GM11168 (cell line): ENCODE data around the gene BOK.
"Not testable (repeated sequence)": the region's sequence is repeated elsewhere in the genome, so short reads cannot be mapped to it uniquely, and the experiment has no call there.

Experiments
- in situ Hi-C: fragments of 300-500 bp; cut with MboI; formaldehyde crosslinking; loops from one replicate; pipeline ENCODE4 v1.12.0; 2022; ENCODE audit warnings: low sequenced_read_pairs; ENCODE audit not compliant: unreplicated experiment

Gene BOK

DNA sequence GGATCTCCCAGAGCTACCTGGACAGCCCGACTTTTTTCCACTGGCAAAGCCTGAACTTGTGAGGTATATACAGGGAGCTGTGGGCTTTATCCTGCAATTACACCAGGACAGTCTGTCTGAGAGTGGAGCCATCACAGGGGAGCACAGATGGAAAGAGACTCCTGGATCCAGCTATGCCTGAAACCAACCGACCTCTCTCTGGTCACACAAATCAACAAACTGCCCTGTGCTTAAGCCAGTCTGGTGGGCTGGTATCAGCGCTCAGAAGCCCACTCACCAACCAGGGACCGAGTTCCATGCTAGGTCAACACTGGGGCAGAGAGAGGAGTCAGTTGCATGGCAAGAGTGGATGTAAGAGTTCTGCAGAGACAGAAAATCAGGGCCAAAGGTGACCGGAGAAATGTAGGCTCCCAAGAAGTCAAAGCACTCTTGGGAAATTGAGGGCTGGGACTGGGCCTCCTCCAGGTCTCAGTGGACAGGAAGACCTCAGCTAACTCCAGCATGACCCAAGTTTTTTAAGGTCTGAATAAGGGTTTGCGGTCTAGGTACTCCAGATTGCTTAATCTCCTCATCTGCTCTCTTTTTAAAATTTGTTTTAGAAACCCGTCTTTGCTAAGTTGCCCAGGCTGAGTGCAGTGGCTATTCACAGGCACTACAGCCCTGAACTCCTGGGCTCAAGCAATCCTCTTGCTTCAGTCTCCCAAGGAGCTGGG is 3.8 kb upstream of the BOK start:
- in situ Hi-C loops = no loop called here

DNA sequence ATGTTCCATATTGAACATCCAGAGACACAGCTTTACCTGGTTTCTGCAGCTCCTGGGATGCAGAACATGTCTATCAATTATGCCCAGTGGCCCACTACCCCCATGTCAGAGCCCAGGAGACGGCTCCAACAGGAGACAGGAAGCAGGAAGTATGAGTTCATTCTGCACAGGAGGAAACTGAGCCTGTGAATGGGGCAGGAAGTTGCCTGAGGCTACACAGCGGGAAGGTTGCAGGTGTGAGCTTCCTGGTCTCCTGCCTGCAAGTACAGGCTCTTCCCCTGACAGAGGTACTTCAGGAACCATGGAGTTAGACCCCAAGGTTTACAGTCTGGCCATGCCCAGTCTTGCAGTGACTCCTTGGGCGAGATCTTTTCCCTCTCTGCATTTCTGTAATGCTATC is 2.8 kb upstream of the BOK start:
- in situ Hi-C loops = no loop called here

DNA sequence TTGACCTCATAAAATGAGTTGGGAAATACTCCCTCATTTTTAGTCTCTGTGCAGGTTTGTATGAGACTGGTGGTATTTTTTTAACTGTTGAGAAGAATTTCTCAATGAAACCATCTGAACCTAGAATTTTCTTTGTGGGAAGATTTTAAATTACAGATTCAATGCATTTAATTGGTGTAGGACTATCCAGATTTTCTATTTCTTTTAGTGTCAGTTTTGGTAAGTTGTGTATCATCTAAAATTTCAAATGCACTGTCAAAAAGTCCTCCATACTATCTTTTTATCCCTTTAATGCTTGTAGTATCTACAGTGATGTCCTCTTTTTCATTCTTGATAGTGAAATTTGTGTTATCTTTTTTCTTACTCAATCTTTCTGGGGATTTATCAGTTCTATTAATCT is 1.8 kb upstream of the BOK start:
- in situ Hi-C loops = no loop called here

DNA sequence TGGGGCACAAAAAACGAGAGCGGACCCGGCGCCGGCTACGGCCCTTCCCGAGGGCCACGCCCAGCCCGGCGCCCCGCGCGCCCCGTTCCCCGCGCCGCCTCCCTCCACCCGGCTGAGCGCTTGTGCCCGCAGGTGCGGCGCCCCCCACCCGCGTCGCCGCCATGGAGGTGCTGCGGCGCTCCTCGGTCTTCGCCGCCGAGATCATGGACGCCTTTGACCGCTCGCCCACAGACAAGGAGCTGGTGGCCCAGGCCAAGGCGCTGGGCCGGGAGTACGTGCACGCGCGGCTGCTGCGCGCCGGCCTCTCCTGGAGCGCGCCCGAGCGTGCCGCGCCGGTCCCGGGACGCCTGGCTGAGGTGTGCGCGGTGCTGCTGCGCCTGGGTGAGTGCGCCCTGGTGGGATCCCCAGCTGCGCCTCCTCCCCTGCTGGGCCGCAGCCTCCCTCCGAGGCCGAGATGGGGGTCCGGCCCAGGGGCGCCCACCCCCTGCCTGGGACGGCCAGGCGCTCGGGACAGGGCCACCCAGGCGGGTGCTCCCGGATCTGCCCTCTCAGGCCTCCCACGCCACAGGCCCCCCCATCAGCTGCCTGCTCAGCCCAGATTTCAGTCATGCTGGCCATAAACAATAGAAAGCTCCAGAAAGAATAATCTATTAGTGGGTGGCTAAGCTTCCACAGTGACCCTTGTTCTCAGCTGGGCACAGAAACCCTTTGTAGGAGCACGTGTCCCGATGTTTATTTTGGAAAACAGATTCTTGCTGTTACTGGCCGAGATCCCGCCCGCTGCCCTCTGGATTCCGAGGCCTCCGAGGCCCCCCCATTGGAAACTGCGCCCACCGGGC is 997 bp downstream of the BOK start:
- in situ Hi-C loops = no loop called here

DNA sequence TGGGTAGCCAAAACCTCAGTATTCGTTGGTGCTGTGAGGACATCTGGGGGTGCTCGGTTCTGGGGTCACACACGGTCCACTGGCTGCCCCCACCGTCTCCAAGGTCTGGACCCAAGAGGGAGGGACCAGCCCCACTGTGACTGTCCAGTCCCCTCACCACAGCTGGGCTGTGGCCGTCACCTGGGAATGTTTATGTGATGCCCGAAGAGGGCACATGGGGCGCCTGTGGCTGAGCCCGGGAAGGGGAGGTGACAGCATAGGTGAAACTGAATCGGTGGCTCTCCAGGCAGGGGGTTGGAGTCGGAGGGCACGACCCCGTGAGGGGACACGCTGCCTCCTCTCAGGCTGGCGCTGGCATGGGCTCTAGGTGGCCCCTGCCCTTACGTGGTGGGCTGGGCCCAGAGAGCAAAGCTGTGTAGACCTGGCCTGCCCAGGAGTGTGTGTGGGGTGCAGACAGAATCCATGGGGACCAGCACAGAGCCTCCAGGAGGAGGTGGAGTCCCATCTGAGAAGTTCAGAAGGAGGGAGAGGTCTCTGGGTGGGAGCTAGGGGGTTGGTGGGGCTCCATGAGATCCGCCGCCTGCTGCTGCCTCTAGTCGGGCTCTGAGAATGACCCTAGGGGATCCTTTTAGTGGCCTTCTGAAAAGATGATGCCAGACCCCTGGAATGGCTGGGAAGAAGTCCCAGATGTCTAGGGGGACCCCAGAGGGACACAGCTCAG is 1.8 kb downstream of the BOK start:
- in situ Hi-C loops = no loop called here

DNA sequence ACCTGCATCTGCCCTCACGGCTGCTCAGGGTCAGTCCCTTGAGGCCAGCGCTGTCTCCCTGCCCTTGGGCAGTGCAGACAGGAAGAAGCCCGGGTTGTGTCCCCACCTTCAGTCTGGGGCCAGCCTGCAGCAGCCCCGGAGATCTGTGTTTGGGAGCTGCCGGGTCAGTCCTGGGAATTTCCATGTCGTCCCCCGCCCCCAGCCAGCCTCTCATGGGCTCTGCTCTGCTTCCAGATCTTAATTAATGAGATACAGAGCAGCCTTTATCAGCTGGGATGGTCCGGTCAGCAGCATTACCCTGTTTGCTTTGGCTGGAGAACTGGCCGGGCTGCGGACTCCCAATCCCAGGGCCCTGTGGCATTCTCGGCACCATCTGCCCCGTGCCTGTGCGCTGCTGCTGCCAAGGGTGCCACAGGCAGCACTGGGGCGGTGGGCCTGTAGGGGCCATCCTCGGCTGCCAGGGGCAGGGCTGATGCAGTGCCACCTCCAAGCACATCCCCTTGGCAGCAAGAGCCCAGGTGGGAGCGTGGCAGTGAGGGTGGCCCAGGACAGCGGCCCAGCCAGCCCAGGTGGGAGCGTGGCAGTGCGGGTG is 2.4 kb downstream of the BOK start:
- in situ Hi-C loops = no loop called here

DNA sequence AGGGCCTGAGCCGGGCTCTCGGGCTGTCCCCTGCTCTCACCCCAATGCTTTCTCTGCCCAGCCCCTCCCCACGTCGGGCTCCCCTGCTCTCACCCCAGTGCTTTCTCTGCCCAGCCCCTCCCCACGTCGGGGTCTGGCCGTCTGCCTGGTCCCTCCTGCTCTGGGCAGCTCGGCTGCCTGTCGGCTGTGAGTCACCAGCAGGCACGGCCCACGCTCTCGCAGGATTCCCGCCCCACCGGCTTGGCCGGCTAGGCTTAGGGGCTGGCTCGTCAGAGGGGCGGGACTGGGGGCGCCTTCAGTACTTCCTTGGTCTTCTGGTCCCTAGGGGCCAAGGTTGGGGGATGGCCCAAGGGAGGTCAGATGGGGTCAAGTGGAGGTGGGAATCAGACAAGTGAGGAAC is 3.3 kb downstream of the BOK start:
- in situ Hi-C loops = no loop called here

DNA sequence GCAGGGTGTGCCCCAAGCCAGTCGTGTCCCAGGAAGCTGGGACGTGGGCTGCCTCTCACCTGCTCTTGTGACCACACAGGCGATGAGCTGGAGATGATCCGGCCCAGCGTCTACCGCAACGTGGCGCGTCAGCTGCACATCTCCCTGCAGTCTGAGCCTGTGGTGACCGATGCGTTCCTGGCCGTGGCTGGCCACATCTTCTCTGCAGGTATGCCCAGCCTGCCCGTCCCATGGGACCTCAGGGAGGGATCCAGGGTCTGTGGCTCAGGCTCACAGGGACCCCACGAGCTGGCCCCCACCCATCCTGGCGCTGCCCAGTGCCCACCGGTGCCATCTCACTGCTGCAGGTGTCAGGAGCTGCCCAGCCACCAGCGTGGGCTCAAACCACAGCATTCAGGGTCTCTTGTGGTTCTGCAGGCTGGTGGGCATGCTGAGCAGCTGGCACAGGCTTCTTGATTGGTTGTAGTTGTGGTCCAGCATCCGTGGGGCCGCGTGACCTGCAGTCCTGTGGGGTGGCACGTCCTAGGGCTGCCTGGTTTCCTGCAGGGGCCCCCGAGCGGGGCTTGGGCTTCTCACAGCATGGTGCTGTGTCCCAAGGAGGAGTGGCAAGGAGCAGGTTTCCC is 3.8 kb downstream of the BOK start:
- in situ Hi-C loops = no loop called here

DNA sequence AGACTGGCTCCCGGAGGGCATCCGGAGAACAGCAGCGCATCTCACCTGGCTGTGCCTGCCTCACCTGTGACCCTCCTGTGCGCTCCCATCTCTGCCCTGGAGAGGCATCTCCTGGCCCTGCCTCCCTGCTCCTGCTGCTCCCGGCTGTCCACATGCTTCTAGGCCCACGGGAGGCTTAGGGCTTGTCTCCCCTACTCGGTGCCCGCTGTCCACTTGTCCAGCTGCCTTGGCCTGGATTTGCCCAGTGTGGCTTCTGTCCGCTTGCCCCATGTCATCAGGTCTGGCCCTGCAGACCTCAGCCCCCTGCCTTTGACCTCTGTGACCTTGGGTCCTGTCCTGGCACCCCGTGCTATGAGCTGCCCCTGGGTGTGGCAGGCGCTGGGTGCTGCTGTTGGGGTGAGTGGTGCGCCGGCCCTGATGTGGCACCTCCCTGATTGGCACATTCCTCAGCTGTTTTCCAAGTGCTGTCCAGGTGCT is 4.5 kb downstream of the BOK start:
- in situ Hi-C loops = no loop called here

DNA sequence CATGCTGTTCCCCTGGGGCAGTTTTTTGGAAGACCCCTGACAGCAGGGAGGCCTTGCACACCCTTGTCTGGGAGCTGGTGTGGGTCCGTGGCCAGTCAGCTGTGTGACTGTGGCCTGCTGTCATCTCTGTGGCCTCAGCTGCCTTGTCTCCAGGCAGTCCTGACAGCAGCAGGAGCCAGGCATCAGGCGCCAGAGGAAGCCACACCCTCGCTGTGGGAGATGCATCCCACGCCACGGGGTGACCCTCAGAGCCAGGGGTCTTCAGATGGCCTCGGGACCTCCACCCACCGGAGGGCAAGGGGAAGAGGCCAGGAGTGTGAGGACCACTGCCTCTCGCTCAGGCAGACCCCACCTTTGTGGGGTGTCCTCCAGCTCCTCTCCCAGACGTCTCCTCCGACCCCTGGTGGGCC is 5.0 kb downstream of the BOK start:
- in situ Hi-C loops = no loop called here

DNA sequence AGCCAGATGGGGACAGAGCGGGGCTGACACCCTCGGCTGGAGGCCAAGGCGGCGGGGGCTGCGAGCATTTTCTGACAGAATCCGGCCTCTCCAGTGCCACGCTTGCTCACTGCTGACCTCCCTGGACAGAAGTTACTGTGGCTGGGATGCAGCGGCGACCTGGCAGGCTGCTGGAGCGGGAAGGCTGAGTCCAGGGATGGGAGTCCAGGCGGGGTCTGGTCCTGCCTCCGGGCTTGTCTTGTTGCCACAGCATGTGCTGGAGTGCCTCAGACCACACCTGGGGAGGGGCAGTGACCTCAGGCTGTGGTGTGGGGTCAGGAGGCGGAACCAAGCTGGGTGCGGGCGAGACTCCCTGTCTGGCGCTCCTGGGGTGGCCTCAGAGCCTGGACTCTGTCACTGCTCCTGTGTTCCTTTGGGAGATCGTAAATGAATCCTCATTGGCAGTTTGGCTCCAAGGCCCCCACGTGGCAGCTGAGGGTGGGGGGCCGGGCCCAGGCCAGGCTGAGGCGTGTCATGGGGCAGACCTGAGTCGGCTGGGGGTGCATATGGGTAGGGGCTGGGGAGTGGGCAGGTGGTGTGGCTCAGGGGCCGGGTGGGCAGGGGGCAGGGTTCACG is 5.5 kb downstream of the BOK start:
- in situ Hi-C loops = no loop called here

DNA sequence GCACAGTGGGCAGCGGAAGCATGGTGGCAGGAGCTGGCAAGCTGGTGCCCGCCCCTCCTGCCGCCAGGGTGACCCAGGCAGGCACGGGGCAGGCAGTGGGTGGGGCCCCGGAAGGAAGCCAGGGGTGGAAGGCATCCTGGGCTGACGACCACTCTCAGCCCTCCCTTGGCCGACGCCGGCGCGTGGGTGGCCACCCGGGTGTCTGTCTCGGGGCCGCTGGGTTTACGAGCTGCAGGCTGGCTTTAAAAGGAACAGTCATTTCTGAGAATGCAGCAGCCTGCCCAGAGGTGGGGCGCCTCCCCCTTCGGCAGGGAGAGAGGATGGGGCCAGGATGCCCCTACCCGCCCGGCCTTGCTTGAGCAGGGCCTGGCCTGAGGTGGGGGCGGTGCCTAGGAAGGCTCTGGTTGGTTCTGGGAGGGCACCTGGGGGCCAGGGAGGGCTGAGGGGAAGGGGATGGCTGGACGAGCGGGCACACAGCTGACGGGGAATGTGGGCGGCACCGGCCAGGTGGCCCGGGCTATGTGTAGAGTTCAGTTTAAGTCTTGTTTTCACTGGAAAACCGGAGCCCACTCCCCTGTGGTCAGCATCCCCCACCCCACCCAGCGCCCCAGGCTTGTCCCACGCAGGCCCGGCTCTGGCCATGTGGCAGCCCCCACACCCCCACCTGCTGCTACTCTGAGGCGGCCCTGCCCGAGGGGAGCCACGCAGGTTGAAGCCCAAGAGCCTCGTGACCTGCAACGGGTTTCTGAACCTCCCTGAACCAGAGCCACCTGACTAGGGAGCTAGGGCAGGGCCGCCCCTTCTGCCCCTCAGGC is 6.3 kb downstream of the BOK start:
- in situ Hi-C loops = no loop called here

DNA sequence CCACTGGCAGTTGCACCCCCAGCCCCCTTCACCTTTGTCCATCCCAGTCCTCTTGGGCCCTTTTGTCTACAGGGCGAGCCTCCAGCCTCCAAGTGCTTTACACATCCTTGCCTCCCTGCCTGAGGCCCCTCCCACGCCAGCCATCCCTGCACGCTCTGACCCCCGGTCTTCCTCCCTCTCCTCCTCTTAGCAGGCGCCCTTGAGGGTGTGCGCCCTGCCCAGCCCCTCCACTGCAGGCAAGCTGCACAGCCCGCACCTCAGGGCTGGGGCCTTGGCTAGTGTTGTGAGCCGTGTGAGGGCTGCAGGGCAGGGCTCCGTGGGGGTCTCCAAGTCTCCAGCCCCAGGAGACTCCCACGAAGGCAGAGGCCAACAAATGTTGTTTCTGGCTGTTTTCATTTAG is 6.9 kb downstream of the BOK start:
- in situ Hi-C loops = no loop called here

DNA sequence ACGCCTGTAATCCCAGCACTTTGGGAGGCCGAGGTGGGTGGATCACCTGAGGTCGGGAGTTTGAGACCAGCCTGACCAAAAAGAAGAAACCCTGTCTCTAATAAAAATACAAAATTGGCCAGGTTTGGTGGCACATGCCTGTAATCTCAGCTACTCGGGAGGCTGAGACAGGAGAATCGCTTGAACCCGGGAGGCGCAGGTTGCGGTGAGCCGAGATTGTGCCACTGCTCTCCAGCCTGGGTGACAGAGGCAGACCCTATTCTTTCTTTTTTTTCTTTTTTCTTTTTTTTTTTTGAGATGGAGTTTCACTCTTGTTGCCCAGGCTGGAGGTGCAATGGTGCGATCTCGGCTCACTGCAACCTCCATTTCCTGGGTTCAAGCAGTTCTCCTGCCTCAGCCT is 7.5 kb downstream of the BOK start:
- in situ Hi-C loops = not testable (repeated sequence)

DNA sequence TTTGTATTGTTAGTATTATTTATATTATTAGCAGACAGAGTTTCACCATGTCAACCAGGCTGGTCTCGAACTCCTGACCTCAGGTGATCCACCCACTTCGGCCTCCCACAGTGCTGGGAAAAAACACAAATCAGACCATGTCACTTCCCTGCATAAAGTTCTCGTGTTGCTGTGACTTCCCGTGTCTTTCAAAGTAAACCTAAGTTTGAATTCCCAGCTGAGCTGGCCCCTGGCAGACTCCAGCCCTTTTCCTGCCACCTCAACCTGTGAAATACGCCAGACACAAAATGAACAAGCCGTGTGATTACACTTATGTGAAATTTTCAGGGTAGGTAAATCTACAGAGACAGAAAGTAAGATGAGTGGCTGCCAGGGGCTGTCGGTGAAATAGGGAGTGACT is 7.9 kb downstream of the BOK start:
- in situ Hi-C loops = no loop called here

DNA sequence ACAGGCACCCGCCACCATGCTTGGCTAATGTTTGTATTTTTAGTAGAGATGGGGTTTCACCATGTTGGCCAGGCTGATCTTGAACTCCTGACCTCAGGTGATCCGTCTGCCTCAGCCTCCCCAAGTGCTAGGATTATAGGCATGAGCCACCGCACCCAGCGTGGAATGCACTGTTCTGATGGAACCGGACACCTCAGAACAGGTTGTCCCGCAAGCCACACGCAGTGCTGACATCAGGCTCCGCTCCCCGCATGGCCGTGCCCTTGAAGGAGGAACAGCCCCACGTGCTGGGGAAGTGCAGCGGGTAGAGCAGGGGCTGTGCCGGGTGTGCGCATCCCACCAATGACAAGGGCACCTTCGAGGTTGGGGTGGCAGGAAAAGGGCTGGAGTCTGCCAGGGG is 8.7 kb downstream of the BOK start:
- in situ Hi-C loops = not testable (repeated sequence)

DNA sequence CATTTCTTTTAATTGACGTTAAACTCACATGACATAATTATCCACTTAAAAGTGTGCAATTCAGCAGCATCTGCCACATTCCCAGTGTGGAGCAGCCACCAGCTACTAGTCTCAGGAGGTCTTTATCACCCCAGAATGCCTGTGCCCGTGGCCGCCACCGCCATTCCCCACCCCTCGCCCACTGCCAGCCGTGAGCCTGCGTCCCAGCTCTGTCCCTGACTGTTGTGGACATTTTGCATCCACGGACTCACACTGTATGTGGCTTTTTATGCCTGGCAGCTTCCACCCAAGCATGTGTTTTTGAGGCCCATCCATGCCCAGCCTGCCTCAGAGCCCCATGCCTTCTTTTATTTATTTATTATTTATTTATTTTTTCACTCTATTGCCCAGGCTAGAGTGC is 9.2 kb downstream of the BOK start:
- in situ Hi-C loops = no loop called here

DNA sequence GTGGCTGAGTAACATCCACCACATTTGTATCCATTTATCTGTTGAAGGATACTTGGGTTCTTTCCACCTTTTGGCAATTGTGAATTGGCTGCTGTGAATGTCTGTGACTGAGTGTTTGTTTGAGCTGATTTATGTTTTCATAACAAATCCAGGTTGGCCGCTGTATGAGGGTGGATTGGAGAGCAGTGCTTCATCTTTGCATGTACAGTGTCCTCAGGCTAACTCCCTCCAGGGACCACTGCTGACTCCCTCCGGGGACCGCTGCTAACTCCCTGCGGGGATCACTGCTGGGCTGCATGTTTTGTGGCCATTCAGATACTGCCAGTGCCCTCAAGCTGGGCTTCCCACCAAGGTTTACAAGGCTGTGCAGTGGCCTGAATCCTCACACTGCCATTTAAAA is 10.2 kb downstream of the BOK start:
- in situ Hi-C loops = no loop called here

DNA sequence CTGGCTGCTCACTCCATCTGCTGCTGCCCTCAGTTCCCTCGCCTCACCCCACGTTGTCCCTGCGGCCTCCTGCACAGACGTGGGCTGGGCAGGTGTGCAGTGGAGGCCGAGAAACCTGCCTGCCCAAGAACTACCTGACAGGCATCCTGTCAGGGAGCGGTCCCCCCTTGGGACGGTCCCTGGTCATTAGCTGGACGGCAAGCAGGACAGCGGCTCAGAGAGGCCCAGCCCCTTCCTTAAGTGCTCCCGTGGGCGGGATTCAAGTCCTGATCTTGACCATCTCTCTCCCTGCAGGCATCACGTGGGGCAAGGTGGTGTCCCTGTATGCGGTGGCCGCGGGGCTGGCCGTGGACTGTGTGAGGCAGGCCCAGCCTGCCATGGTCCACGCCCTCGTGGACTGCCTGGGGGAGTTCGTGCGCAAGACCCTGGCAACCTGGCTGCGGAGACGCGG is 11.3 kb downstream of the BOK start:
- in situ Hi-C loops = no loop called here
